Stimulated activated CD4-positive, alpha-beta T cell treated with anti-CD3 and anti-CD28 coated beads, Interleukin-2, amount 100 ng/mL, for 48 hours (primary cell): Measurements from ENCODE around the gene GRK6.

Experiments
- DNase-seq, 2 donors: peaks; one replicate each; pipeline ENCODE4 v3.0.0-alpha.2; 2020

The GRK6 gene

DNA sequence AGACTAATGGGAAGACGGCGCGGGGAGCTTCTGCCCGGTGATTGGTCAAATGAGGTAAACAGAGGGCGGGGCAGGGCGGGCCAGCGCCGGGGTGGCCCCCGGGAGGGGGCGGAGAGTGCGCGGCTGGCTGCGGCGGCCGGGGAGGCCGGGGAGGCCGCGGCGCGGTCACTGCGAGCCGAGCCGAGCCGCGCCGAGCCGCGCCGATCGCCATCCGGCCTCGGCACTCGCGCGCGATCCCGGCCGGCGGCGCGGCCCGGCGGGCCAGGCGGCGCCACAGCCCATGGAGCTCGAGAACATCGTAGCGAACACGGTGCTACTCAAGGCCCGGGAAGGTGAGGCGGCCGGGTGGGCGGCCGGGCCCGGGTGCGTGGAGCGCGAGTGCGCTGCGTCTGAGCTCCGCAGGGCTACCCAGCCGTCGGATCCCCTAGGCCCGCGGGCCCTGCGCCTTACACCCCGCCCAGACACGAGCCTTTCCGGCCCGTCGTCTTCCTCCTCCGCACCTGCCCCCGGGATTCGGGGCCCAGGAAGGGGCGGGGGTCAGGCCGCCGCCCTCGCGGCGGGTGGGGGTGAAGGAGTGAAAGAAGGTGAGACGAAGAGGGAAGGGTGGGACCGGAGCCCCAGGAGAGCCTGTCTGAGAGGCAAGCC is at the start of gene GRK6:
TSS of gene GRK6 (plus strand) at position 111 of the 645 bp plus-strand sequence. CDS start at position 281, 170 bp downstream.
- no peak for DNase-seq

GRCh38 chr5:177377851-177378776 is 48.4 kb upstream of the GRK6 start:
- DNase-seq: no peak

- DNase-seq: no peak
These were observed 47.3 kb upstream of the GRK6 start for GRCh38 chr5:177378884-177379883.

DNA sequence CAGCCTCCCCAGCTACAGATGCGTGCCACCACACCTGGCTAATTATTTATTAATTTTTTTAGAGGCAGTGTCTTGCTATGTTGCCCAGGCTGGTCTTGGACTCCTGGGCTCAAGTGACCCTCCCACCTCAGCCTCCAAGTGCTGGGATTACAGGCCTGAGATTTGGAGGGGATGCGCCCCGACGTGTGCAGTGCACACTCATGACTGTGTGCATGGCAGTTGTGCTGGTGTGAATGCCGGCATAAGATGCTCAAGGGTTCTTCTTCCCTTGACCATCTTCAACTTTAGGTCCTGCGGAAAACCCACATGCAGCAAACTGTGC is 45.7 kb upstream of the GRK6 start:
- no peak for DNase-seq

DNA sequence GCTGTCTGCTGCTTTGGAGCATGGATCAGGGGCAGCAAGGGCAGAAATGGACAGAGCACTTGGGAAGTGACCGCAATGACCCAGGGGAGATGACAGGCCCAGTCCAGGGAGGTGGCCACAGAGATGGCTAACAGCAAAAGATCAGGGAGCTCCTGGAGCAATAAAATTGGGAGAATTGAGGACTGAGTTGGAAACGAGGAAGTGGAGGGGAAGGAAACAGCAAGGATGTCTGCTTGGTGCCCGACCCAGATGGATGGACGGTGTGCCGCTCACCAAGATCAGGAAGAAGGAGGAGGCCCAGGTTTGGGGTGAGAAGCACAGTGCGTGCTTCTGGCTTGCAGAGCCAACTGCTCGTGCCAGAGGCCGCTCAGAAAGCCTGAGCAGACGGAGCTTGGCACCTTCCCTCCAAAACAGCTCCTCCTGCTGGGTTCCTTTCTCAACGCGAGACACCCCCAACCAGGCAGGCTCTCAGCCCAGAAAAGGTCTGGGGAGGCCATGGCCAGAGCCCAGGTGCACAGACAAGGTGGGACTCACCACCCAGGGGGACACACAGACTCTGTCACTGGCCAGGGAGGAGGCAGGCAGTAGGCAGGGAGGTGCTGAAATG is 44.0 kb upstream of the GRK6 start:
- no peak for DNase-seq

- no peak for DNase-seq
These were observed 43.3 kb upstream of the GRK6 start for GRCh38 chr5:177383181-177383580.

- DNase-seq: no peak
These were observed 42.3 kb upstream of the GRK6 start, which contains the start of gene SLC34A1 for GRCh38 chr5:177384134-177384533. TSS of gene SLC34A1 (plus strand) at chr5:177384434. CDS start at chr5:177385742, 1,308 bp downstream.

DNA sequence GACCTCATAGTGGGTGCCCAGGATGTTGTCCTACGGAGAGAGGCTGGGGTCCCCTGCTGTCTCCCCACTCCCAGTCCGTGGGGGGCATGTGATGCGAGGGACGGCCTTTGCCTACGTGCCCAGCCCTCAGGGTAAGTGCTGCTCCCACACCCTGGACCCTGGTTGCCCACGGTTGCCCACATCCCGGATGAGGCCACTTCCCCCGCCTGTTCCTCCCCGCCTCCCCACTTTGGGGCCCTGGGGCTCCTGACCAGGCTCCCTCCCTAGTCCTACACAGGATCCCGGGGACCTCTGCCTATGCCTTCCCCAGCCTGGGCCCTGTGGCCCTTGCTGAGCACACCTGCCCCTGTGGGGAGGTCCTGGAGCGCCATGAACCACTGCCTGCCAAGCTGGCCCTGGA is 40.8 kb upstream of the GRK6 start:
- DNase-seq: no peak

DNA sequence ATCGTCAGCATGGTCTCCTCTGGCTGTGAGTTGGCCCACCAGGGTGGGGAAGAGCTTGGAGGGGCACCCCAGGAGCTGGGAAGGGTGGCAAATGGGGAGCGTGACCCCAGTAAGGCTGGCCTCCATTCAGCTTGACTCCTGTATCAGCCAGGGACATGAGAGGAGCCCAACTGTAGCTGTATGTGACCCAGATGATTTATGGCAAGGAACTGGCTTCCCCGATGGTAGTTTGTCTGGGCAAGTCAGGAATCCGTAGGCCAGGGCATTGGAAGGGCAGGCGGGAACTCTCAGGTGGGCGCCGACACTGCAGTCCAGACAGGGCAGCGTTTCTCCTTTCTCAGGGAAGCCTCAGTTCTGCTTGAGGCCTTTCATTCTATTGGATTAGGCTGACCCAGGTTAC is 39.9 kb upstream of the GRK6 start:
- no peak for DNase-seq

DNA sequence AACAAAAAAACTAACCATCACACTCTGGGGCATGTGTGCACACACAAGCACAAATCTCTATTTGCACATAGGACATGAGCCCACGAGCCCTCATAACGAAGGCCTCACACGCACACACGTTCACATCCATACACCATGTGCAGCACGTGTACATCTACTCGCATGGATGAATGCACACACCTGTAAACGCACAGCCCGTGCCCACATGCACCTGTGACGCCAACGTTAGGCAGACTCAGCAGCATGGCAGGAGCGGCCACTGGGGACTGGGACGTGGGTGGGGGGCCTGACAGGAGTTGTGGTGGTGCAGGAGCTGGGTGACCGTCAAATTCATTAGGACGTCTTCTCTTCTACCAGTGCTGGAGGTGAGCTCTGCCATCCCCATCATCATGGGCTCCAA is 39.1 kb upstream of the GRK6 start:
- DNase-seq: no peak

DNA sequence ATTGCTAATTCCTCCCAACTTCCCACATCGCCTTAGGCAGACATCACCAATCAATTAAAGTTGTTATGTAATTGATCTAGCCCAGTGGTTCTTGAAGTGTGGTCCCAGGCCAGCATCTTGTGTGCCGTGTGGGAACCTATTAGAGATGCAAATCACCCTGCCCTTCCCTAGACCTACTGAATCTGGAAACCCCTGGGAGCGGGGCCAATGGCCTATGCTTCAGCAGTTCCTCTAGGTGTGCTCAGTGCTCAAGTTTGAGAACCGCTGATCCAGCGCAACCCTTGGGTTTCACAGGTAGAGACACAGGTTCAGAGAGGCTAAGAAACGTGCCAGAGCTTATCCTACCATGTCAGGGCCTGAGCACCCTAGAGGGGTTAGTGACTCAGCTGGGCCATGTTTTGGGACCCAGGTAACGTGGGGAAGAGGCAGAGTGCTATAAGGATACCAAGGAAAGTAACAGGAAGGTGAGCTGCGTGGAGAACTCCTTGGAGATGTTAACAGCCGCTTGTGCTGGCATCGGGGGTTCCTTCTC is 37.9 kb upstream of the GRK6 start:
- no peak for DNase-seq

DNA sequence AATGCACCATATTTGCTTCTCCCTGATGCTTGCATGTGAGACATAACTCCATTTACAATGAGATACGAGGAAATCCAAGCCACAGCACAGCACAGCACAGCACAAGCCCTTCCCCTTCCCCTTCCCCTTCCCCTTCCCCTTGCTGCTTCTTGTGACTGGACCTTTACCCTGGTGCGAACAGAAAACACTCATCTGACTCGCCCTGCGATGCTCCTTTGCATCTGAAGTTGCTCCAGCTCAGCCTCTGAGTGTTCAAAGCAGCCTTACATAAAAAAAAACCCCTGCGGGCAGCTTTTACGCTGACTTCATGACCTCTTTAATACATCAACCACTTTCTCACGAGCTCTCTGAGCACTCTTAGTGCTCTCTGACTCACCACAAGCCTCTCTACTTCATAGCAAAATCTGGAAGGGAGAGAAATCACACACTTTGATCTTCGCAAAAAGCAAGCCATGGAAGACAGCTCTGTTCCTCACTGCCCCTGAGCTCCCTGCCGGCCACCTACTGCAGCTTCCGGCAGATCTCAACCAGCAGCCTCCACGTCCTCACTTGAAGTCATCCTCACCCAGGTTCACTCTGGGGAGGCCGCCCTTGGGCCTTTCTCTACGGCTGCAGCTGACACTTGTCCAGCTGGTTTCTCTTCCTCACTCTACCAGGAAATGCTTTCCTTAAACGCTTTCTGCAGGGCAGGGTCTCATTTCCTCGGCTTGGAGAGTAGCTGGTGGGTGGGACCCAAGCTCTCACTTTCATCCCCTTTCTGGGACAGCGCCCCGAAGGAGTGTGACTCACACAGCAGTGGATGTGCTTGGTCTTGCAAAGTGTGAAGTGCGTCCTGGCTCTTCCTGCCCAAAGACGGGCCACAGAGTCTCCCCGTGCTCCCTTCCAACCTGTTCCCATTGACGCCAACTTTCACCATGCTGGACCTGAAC is 37.0 kb upstream of the GRK6 start:
- peak; percentile 35 to 51 for DNase-seq

- peak; percentile 90 for DNase-seq
These were observed 35.8 kb upstream of the GRK6 start for GRCh38 chr5:177390363-177391300.

GRCh38 chr5:177392765-177393164 is 33.7 kb upstream of the GRK6 start:
- no peak for DNase-seq

- no peak for DNase-seq
These were observed 33.2 kb upstream of the GRK6 start for GRCh38 chr5:177393206-177393765.

DNA sequence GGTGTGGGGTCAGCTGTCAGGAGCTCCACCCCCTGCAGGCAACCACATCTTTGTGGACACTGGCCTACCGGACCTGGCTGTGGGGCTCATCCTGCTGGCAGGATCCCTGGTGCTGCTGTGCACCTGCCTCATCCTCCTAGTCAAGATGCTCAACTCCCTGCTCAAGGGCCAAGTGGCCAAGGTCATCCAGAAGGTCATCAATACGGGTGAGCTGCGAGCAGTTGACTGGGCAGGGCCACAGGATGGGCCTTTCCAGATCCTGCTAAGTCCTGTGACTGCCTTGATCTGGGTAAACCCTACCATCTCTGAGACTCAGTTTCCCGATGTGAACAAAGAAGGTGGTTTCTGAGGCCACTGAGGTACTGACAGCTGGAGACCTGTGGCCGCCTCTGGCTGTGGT is 32.5 kb upstream of the GRK6 start:
- no peak for DNase-seq

DNA sequence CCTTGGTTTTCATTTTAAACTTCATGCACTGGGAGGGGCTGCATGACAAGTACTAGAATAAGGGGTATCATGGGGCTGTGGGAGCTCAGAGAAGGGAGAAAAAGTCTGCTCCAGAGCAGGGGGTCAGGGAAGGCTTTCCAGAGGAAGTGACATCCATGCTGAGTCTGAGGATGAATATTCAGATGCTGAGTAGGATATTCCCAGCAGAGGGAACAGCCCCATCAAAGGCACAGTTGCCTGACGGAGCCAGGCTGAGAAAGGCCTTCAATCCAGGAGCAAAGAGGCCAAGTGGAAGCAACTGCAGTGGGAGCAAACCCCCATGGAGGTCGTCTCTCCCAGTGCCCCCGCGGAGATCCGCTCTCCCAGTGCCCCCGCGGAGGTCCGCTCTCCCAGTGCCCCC is 30.4 kb upstream of the GRK6 start:
- DNase-seq: no peak

- no peak for DNase-seq
These were observed 29.7 kb upstream of the GRK6 start for GRCh38 chr5:177396807-177397206.

DNA sequence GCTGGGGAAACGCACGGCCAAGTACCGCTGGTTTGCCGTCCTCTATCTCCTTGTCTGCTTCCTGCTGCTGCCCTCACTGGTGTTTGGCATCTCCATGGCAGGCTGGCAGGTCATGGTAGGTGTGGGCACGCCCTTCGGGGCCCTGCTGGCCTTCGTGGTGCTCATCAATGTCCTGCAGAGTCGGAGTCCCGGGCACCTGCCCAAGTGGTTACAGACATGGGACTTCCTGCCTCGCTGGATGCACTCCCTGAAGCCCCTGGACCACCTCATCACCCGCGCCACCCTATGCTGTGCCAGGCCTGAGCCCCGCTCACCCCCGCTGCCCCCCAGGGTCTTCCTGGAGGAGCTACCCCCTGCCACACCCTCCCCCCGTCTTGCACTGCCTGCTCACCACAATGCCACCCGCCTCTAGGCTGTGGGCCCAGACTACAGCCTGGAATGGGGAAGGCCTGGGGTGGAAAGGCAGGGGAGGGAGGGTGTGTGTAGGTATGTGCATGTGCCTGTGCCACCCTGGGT is 28.5 kb upstream of the GRK6 start:
- DNase-seq: no peak
